A549 (cell line): Measurements from ENCODE around the gene DNAJB6.

Experiments used
- CEBPB ChIP-seq, 2 experiments: fragments of >200 bp in 1 of 2; sonication (Bioruptor Twin) in 1 of 2; formaldehyde crosslinking in 1 of 2; IDR thresholded peaks; 2 replicates each; pipeline ENCODE4 v1.6.1; 2012 to 2016
- RCOR1 ChIP-seq: fragments of 150-350 bp; IDR thresholded peaks from 2 replicates; pipeline ENCODE4 v1.6.1; 2014; ENCODE audit warnings: antibody characterized with exemption, low read length, low read depth

GRCh38 chr7:157312941-157313340, 23.9 kb upstream of the DNAJB6 start:
- TF ChIP-seq CEBPB (IDR thresholded peaks at IDR 0.05) (no peak), RCOR1 (no peak)
